LNCaP clone FGC (cell line): Measurements from ENCODE around the gene R3HCC1L.
"Not testable (repeated sequence)": the region's sequence is repeated elsewhere in the genome, so short reads cannot be mapped to it uniquely, and the experiment has no call there.

Experiments used
- DNase-seq: peaks from one replicate; pipeline ENCODE4 v3.0.0-alpha.2; 2011; ENCODE audit warnings: low read depth
- H3K4me3 ChIP-seq: 2 replicates; pipeline ENCODE4 v1.5.1; 2011; ENCODE audit warnings: mild to moderate bottlenecking, low read depth, low read length, control low read depth
- CTCF ChIP-seq: IDR thresholded peaks from 2 replicates; pipeline ENCODE4 v1.5.1; 2012; ENCODE audit warnings: mild to moderate bottlenecking; ENCODE audit not compliant: control insufficient read depth, insufficient read depth; ENCODE audit errors: extremely low read depth

R3HCC1L gene

GRCh38 chr10:98172495-98172894 lies 38.0 kb downstream of the R3HCC1L start:
- DNase-seq: no peak
- no peak for TF ChIP-seq CTCF
- H3K4me3 ChIP-seq: no peak overlapping the region

DNA sequence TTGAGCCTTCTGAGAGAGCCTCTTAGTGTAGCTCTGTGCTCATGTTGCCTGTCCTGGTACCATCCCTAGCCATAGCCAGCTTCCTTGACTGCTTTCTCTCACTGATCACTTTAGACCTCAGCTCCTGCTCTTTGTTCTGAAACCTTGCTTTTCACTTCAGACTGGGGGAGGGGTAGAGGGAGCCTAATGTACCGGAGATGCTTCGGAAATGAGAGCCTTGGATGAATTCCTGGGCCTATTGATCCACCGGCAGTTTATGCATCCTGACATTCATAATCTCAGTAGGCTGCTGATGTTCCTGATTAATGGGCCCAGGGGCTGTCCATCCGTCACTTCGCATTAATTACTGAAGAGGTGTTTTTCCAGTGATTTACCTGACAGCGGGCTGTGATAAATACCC lies 38.8 kb downstream of the R3HCC1L start:
- no peak overlapping the region for H3K4me3 ChIP-seq
- no peak for TF ChIP-seq CTCF
- no peak for DNase-seq

GRCh38 chr10:98182351-98182915 lies 48.0 kb downstream of the R3HCC1L start:
- not testable (repeated sequence) for H3K4me3 ChIP-seq, DNase-seq

DNA sequence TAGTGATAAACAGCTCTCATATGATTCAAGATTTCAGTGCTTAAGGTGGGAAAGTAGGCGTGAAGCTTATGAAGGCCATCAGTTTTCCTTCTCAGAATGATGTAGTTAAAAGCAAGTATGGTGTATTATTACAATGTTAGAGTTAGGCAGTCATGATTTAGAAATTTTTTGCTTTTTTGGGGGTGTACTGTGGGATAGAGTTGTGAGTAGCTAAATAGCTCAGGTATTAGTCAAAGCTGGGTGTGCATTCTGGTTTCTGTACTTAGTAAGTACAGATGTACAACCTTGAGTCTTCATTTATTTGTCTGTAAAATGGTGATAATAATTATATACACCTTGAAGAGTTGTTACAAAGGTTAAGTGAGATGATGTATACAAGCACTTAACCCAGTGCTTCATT lies 52.2 kb downstream of the R3HCC1L start:
- TF ChIP-seq CTCF: no peak
- DNase-seq: no peak

DNA sequence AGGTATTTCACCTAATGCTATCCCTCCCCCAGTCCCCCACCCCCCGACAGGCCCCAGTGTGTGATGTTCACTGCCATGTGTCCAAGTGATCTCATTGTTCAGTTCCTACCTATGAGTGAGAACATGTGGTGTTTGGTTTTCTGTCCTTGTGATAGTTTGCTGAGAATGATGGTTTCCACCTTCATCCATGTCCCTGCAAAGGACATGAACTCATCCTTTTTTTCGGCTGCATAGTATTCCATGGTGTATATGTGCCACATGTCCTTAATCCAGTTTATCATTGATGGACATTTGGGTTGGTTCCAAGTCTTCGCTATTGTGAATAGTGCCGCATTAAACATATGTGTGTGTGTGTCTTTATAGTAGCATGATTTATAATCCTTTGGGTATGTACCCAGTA lies 56.3 kb downstream of the R3HCC1L start:
- DNase-seq, H3K4me3 ChIP-seq: not testable (repeated sequence)

More for the DNA sequence above, 52.2 kb downstream of the R3HCC1L start:
- H3K4me3 ChIP-seq: no peak overlapping the region

GRCh38 chr10:98193037-98193436 lies 58.6 kb downstream of the R3HCC1L start:
- H3K4me3 ChIP-seq: no peak overlapping the region
- TF ChIP-seq CTCF: no peak
- no peak for DNase-seq

DNA sequence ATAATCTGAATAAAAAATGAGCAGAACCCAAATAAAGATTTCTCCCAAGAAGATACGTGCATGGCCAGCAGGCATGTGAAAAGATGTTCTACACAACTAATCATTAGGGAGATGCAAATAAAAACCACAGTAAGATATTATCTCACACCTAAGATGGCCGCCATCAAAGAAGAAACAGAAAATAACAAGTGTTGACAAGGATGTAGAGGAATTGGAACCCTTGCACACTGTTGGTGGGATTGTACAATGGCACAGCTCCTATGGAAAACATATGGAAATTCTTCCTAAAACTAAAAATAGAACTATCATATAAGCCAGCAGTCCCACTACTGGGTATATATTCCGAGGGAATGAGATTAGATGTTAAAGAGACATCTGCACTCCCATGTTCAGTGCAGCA lies 60.2 kb downstream of the R3HCC1L start:
- TF ChIP-seq CTCF: no peak
- H3K4me3 ChIP-seq: no peak overlapping the region
- DNase-seq: no peak

DNA sequence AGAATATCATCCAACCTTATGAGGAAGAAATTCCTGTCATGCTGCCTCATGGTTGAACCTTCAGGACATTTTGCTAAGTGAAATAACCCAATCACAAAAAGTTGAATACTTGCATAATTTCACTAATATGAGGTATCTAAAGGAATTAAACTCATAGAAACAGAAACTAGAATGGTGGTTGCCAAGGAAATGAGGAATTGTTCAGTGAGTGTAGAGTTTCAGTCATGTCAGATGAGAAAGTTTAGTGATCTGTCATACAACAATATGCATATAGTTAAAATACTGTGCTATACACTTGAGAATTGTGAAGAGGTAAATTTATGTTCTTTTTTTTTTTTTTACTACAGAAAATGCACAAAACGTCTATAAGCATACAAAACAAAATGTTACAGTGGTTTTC lies 60.7 kb downstream of the R3HCC1L start:
- no peak for TF ChIP-seq CTCF
- H3K4me3 ChIP-seq: no peak overlapping the region
- DNase-seq: no peak
